ENCODE results near the gene GAGE10.

GRCh38 chrX:49292400-49293362 lies 10.8 kb upstream of the GAGE10 start:
- TF ChIP-seq CTCF (IDR thresholded peaks at IDR 0.05) (no peak), POLR2AphosphoS5 (IDR thresholded peaks at IDR 0.05) (no peak)
